PFSK-1 (cell line): ENCODE data around the gene RSU1.

ENCODE experiments used
- FOXP2 ChIP-seq: optimal IDR thresholded peaks from 2 replicates; pipeline ENCODE3; 2011; ENCODE audit warnings: borderline replicate concordance, control low read depth, inconsistent platforms; ENCODE audit not compliant: insufficient read depth; ENCODE audit errors: extremely low read length, extremely low read depth
- POLR2AphosphoS5 ChIP-seq: IDR thresholded peaks from 2 replicates; pipeline ENCODE4 v1.6.1; 2012; ENCODE audit warnings: low read depth, mild to moderate bottlenecking, control low read depth, low read length, moderate library complexity
- SIN3A ChIP-seq: IDR thresholded peaks from 2 replicates; pipeline ENCODE4 v1.6.1; 2012; ENCODE audit warnings: mild to moderate bottlenecking, low read length, moderate library complexity, borderline replicate concordance; ENCODE audit not compliant: insufficient read depth
- TAF1 ChIP-seq: IDR thresholded peaks from 2 replicates; pipeline ENCODE4 v1.6.1; 2012; ENCODE audit warnings: low read length, control low read depth, borderline replicate concordance; ENCODE audit not compliant: insufficient read depth
- TF ChIP-seq, protein P1 (sequence below), 2 experiments: IDR thresholded peaks; 2 replicates each; pipeline versions ENCODE4 v1.6.1 to v1.8.0; 2011 to 2012; ENCODE audit warnings: low read depth in 2 of 2, low read length in 2 of 2, control low read depth in 1 of 2, inconsistent platforms in 1 of 2, mild to moderate bottlenecking in 1 of 2, moderate library complexity in 1 of 2; ENCODE audit not compliant: insufficient read depth in 1 of 2

RSU1 gene

DNA sequence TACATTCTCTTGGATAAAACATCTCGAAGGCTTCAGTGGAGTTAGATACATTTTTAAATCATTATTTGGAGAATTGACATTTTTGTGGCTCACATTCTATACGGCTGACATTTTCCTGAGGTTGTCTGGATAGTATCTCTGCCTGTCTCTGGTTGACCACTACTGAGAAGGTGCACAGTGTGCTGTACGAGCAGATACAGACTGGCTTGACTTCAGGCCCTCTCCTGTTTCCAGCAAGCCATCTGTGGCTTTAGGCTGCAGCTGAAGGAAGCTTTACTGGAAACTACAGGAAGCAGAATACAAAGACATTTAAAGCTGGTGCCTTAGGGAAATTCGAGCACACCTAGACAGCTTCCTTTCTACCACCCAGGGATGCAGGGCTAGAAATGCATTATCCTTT is 39.3 kb upstream of the RSU1 start:
- TF ChIP-seq TAF1 (no peak), FOXP2 (no peak), SIN3A (no peak), POLR2AphosphoS5 (no peak)
- TF ChIP-seq, protein P1, sequence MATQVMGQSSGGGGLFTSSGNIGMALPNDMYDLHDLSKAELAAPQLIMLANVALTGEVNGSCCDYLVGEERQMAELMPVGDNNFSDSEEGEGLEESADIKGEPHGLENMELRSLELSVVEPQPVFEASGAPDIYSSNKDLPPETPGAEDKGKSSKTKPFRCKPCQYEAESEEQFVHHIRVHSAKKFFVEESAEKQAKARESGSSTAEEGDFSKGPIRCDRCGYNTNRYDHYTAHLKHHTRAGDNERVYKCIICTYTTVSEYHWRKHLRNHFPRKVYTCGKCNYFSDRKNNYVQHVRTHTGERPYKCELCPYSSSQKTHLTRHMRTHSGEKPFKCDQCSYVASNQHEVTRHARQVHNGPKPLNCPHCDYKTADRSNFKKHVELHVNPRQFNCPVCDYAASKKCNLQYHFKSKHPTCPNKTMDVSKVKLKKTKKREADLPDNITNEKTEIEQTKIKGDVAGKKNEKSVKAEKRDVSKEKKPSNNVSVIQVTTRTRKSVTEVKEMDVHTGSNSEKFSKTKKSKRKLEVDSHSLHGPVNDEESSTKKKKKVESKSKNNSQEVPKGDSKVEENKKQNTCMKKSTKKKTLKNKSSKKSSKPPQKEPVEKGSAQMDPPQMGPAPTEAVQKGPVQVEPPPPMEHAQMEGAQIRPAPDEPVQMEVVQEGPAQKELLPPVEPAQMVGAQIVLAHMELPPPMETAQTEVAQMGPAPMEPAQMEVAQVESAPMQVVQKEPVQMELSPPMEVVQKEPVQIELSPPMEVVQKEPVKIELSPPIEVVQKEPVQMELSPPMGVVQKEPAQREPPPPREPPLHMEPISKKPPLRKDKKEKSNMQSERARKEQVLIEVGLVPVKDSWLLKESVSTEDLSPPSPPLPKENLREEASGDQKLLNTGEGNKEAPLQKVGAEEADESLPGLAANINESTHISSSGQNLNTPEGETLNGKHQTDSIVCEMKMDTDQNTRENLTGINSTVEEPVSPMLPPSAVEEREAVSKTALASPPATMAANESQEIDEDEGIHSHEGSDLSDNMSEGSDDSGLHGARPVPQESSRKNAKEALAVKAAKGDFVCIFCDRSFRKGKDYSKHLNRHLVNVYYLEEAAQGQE (IDR thresholded peaks at IDR 0.05; ENCODE audit: insufficient read depth in 1 of 2, low read depth in 2 of 2, low read length in 2 of 2) = no peak

DNA sequence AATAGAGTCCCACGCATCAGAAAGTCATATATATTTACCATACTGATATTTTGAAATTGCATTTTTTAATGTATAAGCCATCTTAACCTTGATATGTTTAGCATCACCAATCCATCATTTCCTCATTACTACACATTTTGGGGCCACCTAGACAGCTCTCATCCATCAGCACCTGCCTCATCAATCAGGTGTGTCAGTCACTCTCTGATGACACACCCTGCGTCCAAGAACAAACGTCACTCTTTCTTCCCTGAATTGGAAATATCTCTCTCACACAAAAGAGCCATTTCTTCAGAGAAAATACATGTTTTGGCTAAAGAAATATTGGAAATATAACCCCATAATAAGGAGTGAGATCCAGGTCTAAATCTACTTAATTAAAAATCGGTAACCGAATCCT is 38.9 kb upstream of the RSU1 start:
- TF ChIP-seq TAF1 = no peak
- no peak for TF ChIP-seq FOXP2
- TF ChIP-seq POLR2AphosphoS5 = no peak
- TF ChIP-seq, protein P1 (IDR thresholded peaks at IDR 0.05; ENCODE audit: insufficient read depth in 1 of 2, low read depth in 2 of 2, low read length in 2 of 2) = no peak

DNA sequence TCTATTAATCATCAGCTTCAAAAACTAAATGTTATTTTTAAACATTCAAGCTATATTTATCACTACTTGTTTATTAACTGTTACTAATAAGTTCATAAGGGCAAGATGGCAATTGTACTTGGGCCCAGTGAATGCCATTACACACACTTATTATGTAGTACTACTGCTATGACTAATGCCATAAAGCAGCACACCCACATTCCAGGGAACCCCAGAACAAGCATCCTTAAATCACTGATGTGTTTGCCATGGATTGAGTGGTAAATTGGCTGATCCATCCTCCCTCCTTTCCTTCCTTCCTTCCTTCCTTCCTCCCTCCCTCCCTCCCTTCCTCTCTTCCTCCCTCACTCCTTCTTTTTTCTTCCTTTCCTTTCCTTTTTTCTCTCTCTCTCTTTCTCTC is 37.4 kb upstream of the RSU1 start:
- TF ChIP-seq POLR2AphosphoS5 (no peak), TAF1 (no peak), FOXP2 (no peak), SIN3A (no peak)

DNA sequence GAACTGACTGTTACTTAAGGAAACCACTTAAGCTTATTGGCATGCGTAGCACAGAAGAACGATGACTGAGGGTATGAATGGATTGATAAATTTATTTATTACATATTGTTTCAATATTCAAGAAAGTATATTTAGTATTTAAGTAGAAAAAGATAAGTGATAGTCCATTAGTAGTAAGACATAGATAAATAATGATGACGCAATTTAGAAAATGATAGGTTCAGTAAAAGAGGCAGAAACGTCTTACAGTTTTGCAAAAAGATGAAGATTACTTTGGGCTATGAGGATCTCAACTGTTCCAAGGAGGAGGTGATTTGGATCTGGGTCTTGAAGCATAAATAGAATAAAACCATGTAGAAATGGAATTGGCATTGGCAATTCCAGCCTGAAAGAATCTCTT is 36.6 kb upstream of the RSU1 start:
- TF ChIP-seq POLR2AphosphoS5 (no peak), SIN3A (no peak), FOXP2 (no peak), TAF1 (no peak)
- TF ChIP-seq, protein P1 (IDR thresholded peaks at IDR 0.05; ENCODE audit: insufficient read depth in 1 of 2, low read depth in 2 of 2, low read length in 2 of 2) = no peak

DNA sequence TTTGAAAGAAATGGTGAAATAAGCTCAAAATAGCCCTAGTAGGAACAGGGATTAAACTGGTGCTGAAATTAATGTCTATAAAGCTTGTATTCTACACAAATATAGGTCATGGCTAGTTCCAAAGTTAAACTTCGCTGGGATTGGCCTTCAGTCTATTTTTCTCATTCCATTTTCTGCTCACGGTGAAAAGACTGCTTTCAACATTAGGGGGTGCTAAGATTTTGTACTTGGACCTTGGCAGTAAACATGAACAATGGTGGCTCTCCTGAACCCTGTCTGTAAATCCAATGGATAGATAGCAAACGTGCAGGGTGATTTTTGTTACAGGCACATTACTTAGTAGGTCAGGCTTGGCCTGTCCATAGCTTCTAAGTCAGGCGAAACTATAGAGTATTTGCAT is 36.0 kb upstream of the RSU1 start:
- no peak for TF ChIP-seq FOXP2
- TF ChIP-seq POLR2AphosphoS5 = no peak
- no peak for TF ChIP-seq SIN3A
- no peak for TF ChIP-seq TAF1
- TF ChIP-seq, protein P1 (IDR thresholded peaks at IDR 0.05; ENCODE audit: insufficient read depth in 1 of 2, low read depth in 2 of 2, low read length in 2 of 2) = no peak

DNA sequence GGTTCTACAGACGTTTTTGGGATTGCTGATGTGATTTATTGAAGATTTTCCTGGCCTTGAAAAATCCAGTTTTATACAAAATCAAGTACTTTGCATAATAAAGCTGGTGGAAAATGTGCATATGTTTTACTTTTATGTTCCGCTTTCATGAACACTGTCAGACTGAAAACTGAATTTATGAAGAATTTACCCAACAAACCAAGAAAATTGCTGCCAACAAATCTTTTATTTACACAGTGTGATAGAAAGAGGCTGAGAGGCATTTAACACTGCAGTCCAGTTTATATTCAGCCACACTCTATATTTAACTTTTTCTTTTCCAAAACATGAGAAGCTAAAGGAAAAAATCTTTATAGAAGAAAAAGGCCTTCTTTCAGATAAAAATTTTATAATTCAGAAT is 35.4 kb upstream of the RSU1 start:
- TF ChIP-seq TAF1 (no peak), POLR2AphosphoS5 (no peak), SIN3A (no peak), FOXP2 (no peak)
- TF ChIP-seq, protein P1 (IDR thresholded peaks at IDR 0.05; ENCODE audit: insufficient read depth in 1 of 2, low read depth in 2 of 2, low read length in 2 of 2) = no peak
